Heart left ventricle (tissue), 16 donors: Measurements from ENCODE around the gene PIK3R1. TPM values are rescaled to one million over a fixed set of nuclear protein-coding genes. Genes with fewer than 3 reads are reported as not detected.

Experiments
- ATAC-seq, 4 donors: fragments of 200-7000 bp; cut with Tn5 transposase; one replicate each; pipeline ENCODE4 v1.9.1; 2020 to 2022; ENCODE audit warnings: moderate library complexity in 4 of 4, mild to moderate bottlenecking in 3 of 4, moderate number of reproducible peaks in 1 of 4
- DNase-seq, 5 donors: peaks; one replicate each; pipeline ENCODE4 v3.0.0-alpha.2; 2020
- H3K27ac ChIP-seq, 12 donors: fragments of 200-600 bp; sonication (generic) in 4 of 12; one replicate each; pipeline versions ENCODE4 v1.5.0 to v1.8.0; 2016 to 2022; ENCODE audit warnings: mild to moderate bottlenecking in 2 of 12
- H3K27me3 ChIP-seq, 9 donors: fragments of 200-600 bp; sonication (generic) in 2 of 9; one replicate each; pipeline versions ENCODE4 v1.5.1 to v1.8.0; 2016 to 2022; ENCODE audit warnings: mild to moderate bottlenecking in 3 of 9
- H3K36me3 ChIP-seq, 9 donors: fragments of 200-600 bp; sonication (generic) in 2 of 9; one replicate each; pipeline versions ENCODE4 v1.5.0 to v1.8.0; 2018 to 2022; ENCODE audit warnings: mild to moderate bottlenecking in 2 of 9
- H3K4me1 ChIP-seq, 12 donors: fragments of 200-600 bp; sonication (generic) in 4 of 12; one replicate each; pipeline versions ENCODE4 v1.5.0 to v1.8.0; 2016 to 2022; ENCODE audit warnings: mild to moderate bottlenecking in 3 of 12
- H3K4me3 ChIP-seq, 12 donors: fragments of 200-600 bp; sonication (generic) in 4 of 12; one replicate each; pipeline versions ENCODE4 v1.5.0 to v1.8.0; 2017 to 2022; ENCODE audit warnings: mild to moderate bottlenecking in 9 of 12, moderate library complexity in 4 of 12
- H3K9me3 ChIP-seq, 12 donors: fragments of 200-600 bp; sonication (generic) in 4 of 12; one replicate each; pipeline versions ENCODE4 v1.5.0 to v1.8.0; 2016 to 2022; ENCODE audit warnings: mild to moderate bottlenecking in 1 of 12
- CTCF ChIP-seq, 12 donors: fragments of 200-600 bp; sonication (generic) in 4 of 12; IDR thresholded peaks; one replicate each; pipeline versions ENCODE4 v1.5.0 to v1.8.0; 2018 to 2022; ENCODE audit warnings: antibody characterized with exemption in 12 of 12, mild to moderate bottlenecking in 5 of 12
- POLR2A ChIP-seq, 2 donors: fragments of 450-650 bp; IDR thresholded peaks; one replicate each; pipeline ENCODE4 v1.6.1; 2017; ENCODE audit warnings: antibody characterized with exemption in 2 of 2, mild to moderate bottlenecking in 2 of 2, moderate library complexity in 2 of 2
- WGBS, 4 donors: extraction: QIAGEN DNeasy Blood & Tissue Kit in 2 of 4; methylation state at CpG; one replicate each; pipeline versions ENCODE4 v1.1.5 to v1.1.7; 2013 to 2018; 5-methylcytosine and 5-hydroxymethylcytosine counted together
- intact Hi-C, 10 donors: fragments of 100-400 bp; cut with DNase I; formaldehyde crosslinking; loops; one replicate each; pipeline versions ENCODE4 v1.11.1 to v1.14.2; 2022
- polyA plus RNA-seq, 2 donors: library from polyadenylated mRNA; stranded (reverse); fragments of 200-250 nt; gene quantifications; one replicate each; pipeline ENCODE4 v1.2.3, GENCODE V29; 2013
- total RNA-seq, 9 donors: library from RNA; depleted of rRNA in 2 of 9; stranded (reverse); fragments of >200 nt in 2 of 9; fragmentation: NEBNext Ultra II Directional in 3 of 9; extraction: Animal tissue kit (Norgen Biotek cat#: 25700) in 3 of 9; gene quantifications; one replicate each; pipeline versions ENCODE4 v1.1.0 to v1.2.4, GENCODE V29; 2016 to 2023
- donor health status: ischemic (EF 13 %, LVEDD 7.1; RV severe dilation, severe dysfunction).
- donor health status: healthy with polysubstance abuse.
- donor health status: DM: no; HTN: yes; CAD: no.
- donor health status: DM: no; HTN: no; CAD: no.
- donor health status: ischemic (EF 25% LVEDD 6.9; RV normal size, moderate dysfunction).
- donor health status: ischemic (EF 25% LVEDD 5.7; RV mildly dilated, moderate dysfunction).
- donor health status: healthy.
- donor health status: DM: yes; HTN: yes; CAD: no.
- donor health status: ischemic (EF 35%, LVEDD 5.7; RV mildly dilated, moderate dysfunction).
- donor health status: nonischemic (EF 11% LVEDD 7.7; RV severe dilation, severe dysfunction).
- donor health status: DM: yes; HTN: yes; CAD: no.
- donor health status: PGD.
- donor health status: ischemic (EF 29% LVEDD 5.4; RV normal size, mild dysfunction).
- donor health status: nonischemic (EF 23%, LVEDD 6.1; RV moderate dilation, normal function).

Gene PIK3R1
- total and polyA plus RNA-seq, 11 donors, result 16.3 to 221 (median 102) TPM

- Histone ChIP-seq H3K27ac (peak overlapping the region; percentile 9 to 85 (median 78)), H3K36me3 (no peaks in the 10 kb centered on the region), H3K4me1 (peaks cover 2 to 96% (median 88%) of the 10 kb centered on the region in 12 donors), H3K27me3 (no peaks in the 10 kb centered on the region), H3K4me3 (no peak overlapping the region), H3K9me3 (no peaks in the 10 kb centered on the region)
- peak; percentile 36 to 62 (median 50) for ATAC-seq
- DNase-seq, result no peak
- no peak for TF ChIP-seq POLR2A (IDR thresholded peaks at IDR 0.05)
- no peak for TF ChIP-seq CTCF (IDR thresholded peaks at IDR 0.05)
- WGBS, 4 donors, result 48 to 67% (median 56%) methylated on average over 2 of the region's 2 CpGs
- intact Hi-C loops, result loop anchor here in 9 of 10 donors (5.0 to 10.0 kb wide), 8 partner anchors 42 to 1015 kb away; partner anchors contain the start of gene PIK3R1 (in 1 of the 9)
These were observed 44.1 kb downstream of the PIK3R1 start for GRCh38 chr5:68259700-68260099.

GRCh38 chr5:68260467-68260866 lies 44.9 kb downstream of the PIK3R1 start:
- intact Hi-C loops, result loop anchor here in 2 of 10 donors (5.0 to 10.0 kb wide), 2 partner anchors 453 to 566 kb away; no protein-coding TSS in a partner anchor
- no peak for ATAC-seq
- H3K36me3 ChIP-seq, result no peaks in the 10 kb centered on the region
- H3K27ac ChIP-seq, result peak overlapping the region; percentile 9 to 85 (median 78)
- DNase-seq, result no peak
- no peaks in the 10 kb centered on the region for H3K27me3 ChIP-seq
- WGBS, 4 donors, result 71 to 75% (median 73%) methylated on average over 3 of the region's 3 CpGs
- H3K4me1 ChIP-seq, result peaks cover 8 to 96% (median 88%) of the 10 kb centered on the region in 12 donors
- no peaks in the 10 kb centered on the region for H3K9me3 ChIP-seq
- H3K4me3 ChIP-seq, result no peak overlapping the region
- TF ChIP-seq POLR2A (IDR thresholded peaks at IDR 0.05), result no peak
- TF ChIP-seq CTCF (IDR thresholded peaks at IDR 0.05), result no peak

- Histone ChIP-seq H3K27ac (peak overlapping the region; percentile 9 to 85 (median 78)), H3K36me3 (no peaks in the 10 kb centered on the region), H3K27me3 (no peaks in the 10 kb centered on the region), H3K4me1 (peaks cover 8 to 96% (median 88%) of the 10 kb centered on the region in 12 donors), H3K4me3 (no peak overlapping the region), H3K9me3 (no peaks in the 10 kb centered on the region)
- intact Hi-C loops, result loop anchor here in 2 of 10 donors (5.0 to 10.0 kb wide), 2 partner anchors 454 to 566 kb away; no protein-coding TSS in a partner anchor
- DNase-seq, result no peak
- TF ChIP-seq CTCF (IDR thresholded peaks at IDR 0.05) (no peak), POLR2A (IDR thresholded peaks at IDR 0.05) (no peak)
- no peak for ATAC-seq
These were observed 45.6 kb downstream of the PIK3R1 start for GRCh38 chr5:68261169-68261568.

- 20 to 43% (median 24%) methylated on average over 4 of the region's 4 CpGs for whole genome bisulfite sequencing, 4 donors
- intact Hi-C loops, result loop anchor here in 2 of 10 donors (5.0 to 10.0 kb wide), 2 partner anchors 454 to 567 kb away; no protein-coding TSS in a partner anchor
- no peak for TF ChIP-seq POLR2A (IDR thresholded peaks at IDR 0.05)
- peak in 6 of 12 donors; percentile 9 to 41 (median 28) for TF ChIP-seq CTCF (IDR thresholded peaks at IDR 0.05)
- H3K27ac ChIP-seq, result peak overlapping the region; percentile 9 to 85 (median 78)
- no peaks in the 10 kb centered on the region for H3K36me3 ChIP-seq
- H3K4me1 ChIP-seq, result peaks cover 11 to 96% (median 88%) of the 10 kb centered on the region in 12 donors
- no peak overlapping the region for H3K4me3 ChIP-seq
- DNase-seq (no peak), ATAC-seq (peak in 1 of 4 donors; percentile 18)
- no peaks in the 10 kb centered on the region for H3K27me3 ChIP-seq
- H3K9me3 ChIP-seq, result no peaks in the 10 kb centered on the region
These were observed 46.1 kb downstream of the PIK3R1 start for GRCh38 chr5:68261569-68262065.
